Measurements from ENCODE around the gene AP3D1. TPM values are rescaled to one million over a fixed set of nuclear protein-coding genes. Genes with fewer than 3 reads are reported as not detected.

Gene AP3D1
- total RNA-seq, 2 experiments from 2014 or later, result 73.7 to 74.1 TPM

DNA sequence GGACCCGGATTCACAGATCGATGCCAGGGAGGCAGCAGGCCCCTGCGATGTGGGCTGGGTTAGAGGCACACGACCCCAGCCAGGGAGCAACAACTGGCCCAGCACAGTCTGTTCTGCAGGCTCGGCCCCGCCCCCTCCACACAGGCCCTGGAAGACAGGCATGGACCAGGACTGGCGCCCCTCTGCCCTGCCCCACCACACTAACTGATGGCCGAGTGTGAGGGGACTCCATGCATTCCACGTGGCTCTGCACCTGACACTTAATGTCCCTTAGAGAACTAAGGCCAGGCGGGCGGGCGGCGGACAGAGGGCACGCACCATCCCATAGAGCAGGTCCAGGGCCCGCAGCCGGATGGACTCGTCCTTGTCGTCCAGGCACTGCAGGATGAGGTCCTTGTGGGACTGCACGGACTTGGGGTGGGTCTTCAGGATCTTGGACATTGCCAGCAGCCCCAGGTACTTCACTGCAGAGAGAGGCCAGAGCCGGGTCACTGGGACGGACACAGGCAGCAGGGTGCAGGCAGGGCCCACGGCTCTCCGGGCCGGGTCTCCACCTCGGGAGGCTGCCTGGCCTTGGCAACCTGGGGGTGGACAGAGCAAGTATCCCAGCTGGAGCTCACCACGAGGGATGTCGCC lies 29.8 kb downstream of the AP3D1 start:
- no peaks in the 10 kb centered on the region for H3K4me1 Mint-ChIP-seq (ENCODE audit: low read depth)
- DNase-seq (no peak), ATAC-seq (no peak)
- TF ChIP-seq, protein P1, sequence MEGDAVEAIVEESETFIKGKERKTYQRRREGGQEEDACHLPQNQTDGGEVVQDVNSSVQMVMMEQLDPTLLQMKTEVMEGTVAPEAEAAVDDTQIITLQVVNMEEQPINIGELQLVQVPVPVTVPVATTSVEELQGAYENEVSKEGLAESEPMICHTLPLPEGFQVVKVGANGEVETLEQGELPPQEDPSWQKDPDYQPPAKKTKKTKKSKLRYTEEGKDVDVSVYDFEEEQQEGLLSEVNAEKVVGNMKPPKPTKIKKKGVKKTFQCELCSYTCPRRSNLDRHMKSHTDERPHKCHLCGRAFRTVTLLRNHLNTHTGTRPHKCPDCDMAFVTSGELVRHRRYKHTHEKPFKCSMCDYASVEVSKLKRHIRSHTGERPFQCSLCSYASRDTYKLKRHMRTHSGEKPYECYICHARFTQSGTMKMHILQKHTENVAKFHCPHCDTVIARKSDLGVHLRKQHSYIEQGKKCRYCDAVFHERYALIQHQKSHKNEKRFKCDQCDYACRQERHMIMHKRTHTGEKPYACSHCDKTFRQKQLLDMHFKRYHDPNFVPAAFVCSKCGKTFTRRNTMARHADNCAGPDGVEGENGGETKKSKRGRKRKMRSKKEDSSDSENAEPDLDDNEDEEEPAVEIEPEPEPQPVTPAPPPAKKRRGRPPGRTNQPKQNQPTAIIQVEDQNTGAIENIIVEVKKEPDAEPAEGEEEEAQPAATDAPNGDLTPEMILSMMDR (IDR thresholded peaks at IDR 0.05), result no peak
- CTCF ChIA-PET, result no interaction called here
- POLR2A ChIA-PET, result no interaction called here
- intact Hi-C loops (cut with micrococcal nuclease), result no loop called here
- H3K9me3 Mint-ChIP-seq, result no peaks in the 10 kb centered on the region
- no peaks in the 10 kb centered on the region for H3K27me3 Mint-ChIP-seq
- H3K36me3 Mint-ChIP-seq (ENCODE audit: low read depth), result peaks cover 26% of the 10 kb centered on the region
- H3K4me3 Mint-ChIP-seq, result no peak overlapping the region
- no peak overlapping the region for H3K27ac Mint-ChIP-seq

DNA sequence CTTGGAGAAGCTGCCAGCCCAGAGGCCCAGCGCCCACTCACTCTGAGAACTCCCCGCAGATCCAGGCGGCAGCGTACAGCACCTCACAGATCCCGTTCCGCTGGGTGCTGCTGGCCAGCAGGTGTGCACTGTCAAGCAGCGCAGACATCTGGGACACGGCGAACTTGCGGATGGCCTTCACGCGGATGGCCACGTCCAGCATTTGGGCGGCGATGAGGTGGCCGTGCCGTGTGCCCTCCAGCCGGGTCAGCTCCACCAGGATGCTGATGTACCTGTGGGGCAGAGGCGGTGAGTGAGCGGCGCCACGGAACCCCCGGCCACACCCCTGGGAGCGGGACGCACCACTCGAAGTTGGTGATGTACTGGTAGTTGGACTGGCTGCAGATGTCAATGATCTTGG lies 30.5 kb downstream of the AP3D1 start:
- TF ChIP-seq, protein P1 (IDR thresholded peaks at IDR 0.05), result no peak
- H3K4me3 Mint-ChIP-seq, result no peak overlapping the region
- intact Hi-C loops (cut with micrococcal nuclease), result no loop called here

DNA sequence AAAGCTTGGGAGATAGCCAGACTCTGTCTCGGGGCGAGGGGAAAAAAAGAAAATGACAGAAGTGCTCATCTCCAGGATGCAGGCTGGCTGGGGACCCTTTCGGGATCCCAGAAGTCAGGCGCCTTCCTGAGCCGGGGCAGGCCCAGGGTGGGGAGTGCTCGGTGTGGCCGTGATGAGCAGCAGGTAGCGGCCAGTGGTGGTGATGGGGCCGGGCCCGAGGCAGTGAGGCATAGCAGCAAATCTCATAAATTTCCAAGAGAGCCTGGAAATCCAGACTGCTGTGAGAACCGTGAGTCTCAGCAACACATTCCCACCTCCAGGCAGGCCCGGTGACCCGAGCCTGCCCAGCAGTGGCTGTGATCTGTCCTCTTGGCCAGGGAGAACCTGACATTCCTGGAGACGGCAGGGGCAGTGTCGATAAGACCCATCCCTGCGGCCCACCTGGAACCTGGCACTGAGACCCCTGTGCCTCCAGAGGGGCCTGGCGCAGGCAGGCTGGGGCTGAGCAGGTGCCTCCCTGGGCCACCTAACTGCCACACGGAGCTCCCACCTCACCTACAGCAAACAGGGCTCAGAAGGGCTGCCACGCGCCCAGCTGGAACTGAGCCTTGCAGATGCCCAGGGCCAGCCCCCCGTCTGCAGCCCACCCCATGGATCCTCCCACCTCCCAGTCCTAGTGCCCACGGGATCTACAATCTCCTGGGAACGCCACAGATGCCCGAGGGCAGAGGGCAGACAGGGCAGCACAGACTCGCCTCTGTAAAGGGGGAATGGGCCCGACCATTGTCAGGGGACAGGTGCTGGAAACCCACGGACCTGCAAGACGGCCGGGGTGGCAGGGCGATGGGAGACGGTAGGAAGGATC lies 31.2 kb downstream of the AP3D1 start:
- Mint-ChIP-seq H3K4me3 (no peak overlapping the region), H3K27me3 (no peaks in the 10 kb centered on the region), H3K36me3 (ENCODE audit: low read depth) (peaks cover 31% of the 10 kb centered on the region), H3K27ac (no peak overlapping the region), H3K9me3 (no peaks in the 10 kb centered on the region), H3K4me1 (ENCODE audit: low read depth) (no peaks in the 10 kb centered on the region)
- intact Hi-C loops (cut with micrococcal nuclease), result no loop called here
- DNase-seq, result no peak
- ATAC-seq, result no peak
- POLR2A ChIA-PET, result no interaction called here
- CTCF ChIA-PET, result no interaction called here
- TF ChIP-seq, protein P1 (IDR thresholded peaks at IDR 0.05), result no peak

More for the DNA sequence above, 30.5 kb downstream of the AP3D1 start:
- H3K36me3 Mint-ChIP-seq (ENCODE audit: low read depth), result peaks cover 26% of the 10 kb centered on the region
- H3K4me1 Mint-ChIP-seq (ENCODE audit: low read depth), result no peaks in the 10 kb centered on the region
- DNase-seq (no peak), ATAC-seq (no peak)
- H3K27me3 Mint-ChIP-seq, result no peaks in the 10 kb centered on the region
- H3K27ac Mint-ChIP-seq, result no peak overlapping the region
- ChIA-PET CTCF (no interaction called here), POLR2A (no interaction called here)
- no peaks in the 10 kb centered on the region for H3K9me3 Mint-ChIP-seq

DNA sequence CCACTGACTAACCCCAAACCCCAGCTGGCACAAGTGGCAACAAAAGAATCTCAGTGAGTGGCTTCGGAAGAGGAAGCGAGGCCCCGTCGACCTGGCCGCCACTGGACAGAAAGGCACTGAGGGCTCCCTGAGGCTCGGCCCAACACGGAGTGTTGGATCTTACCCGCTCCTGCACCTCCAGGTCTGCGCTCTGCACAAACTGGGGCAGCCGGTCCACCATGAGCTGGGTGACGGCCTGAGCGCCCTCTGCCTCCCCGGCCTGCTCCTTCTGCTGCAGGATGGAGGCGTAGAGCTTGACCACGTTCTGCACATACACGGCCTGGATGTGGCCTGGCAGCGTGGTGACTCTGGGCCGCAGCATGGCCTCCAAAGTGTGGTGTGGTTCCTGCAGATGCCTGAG lies 32.9 kb downstream of the AP3D1 start:
- ChIA-PET POLR2A (no interaction called here), CTCF (no interaction called here)
- DNase-seq (no peak), ATAC-seq (no peak)
- Mint-ChIP-seq H3K36me3 (ENCODE audit: low read depth) (peaks cover 37% of the 10 kb centered on the region), H3K9me3 (no peaks in the 10 kb centered on the region), H3K27me3 (no peaks in the 10 kb centered on the region), H3K27ac (no peak overlapping the region), H3K4me3 (no peak overlapping the region), H3K4me1 (ENCODE audit: low read depth) (peaks cover 5% of the 10 kb centered on the region)
- TF ChIP-seq, protein P1 (IDR thresholded peaks at IDR 0.05), result no peak
- intact Hi-C loops (cut with micrococcal nuclease), result no loop called here

Measured in activated CD8-positive, alpha-beta T cell treated with anti-CD3 and anti-CD28 coated beads for 36 hours (primary cell).